ENCODE data around the gene S100A4.
"Not testable (repeated sequence)": the region's sequence is repeated elsewhere in the genome, so short reads cannot be mapped to it uniquely, and the experiment has no call there.

Gene S100A4

GRCh38 chr1:153583976-153584375 lies 38.4 kb upstream of the S100A4 start:
- no peak for DNase-seq (ENCODE audit: low spot score)

GRCh38 chr1:153583514-153583913 lies 37.9 kb upstream of the S100A4 start:
- DNase-seq (ENCODE audit: low spot score); in situ Hi-C loops (cut with MboI; ENCODE audit: low pct_unique_long_range_greater_than_20kb, low sequenced_read_pairs, unreplicated experiment): not testable (repeated sequence)

More at GRCh38 chr1:153583976-153584375, 38.4 kb upstream of the S100A4 start:
- no peak for TF ChIP-seq CTCF (IDR thresholded peaks at IDR 0.05; ENCODE audit: extremely low read depth, insufficient read depth, missing control alignments)
- in situ Hi-C loops (cut with MboI; ENCODE audit: low pct_unique_long_range_greater_than_20kb, low sequenced_read_pairs, unreplicated experiment), result no loop called here

GRCh38 chr1:153582836-153583235 lies 37.2 kb upstream of the S100A4 start:
- in situ Hi-C loops (cut with MboI; ENCODE audit: low pct_unique_long_range_greater_than_20kb, low sequenced_read_pairs, unreplicated experiment); DNase-seq (ENCODE audit: low spot score): not testable (repeated sequence)

- no peak for DNase-seq (ENCODE audit: low spot score)
- no peak for TF ChIP-seq CTCF (IDR thresholded peaks at IDR 0.05; ENCODE audit: extremely low read depth, insufficient read depth, missing control alignments)
- in situ Hi-C loops (cut with MboI; ENCODE audit: low pct_unique_long_range_greater_than_20kb, low sequenced_read_pairs, unreplicated experiment), result no loop called here
These were observed 33.3 kb upstream of the S100A4 start for GRCh38 chr1:153578936-153579335.

GRCh38 chr1:153578490-153578889 lies 32.9 kb upstream of the S100A4 start:
- no peak for TF ChIP-seq CTCF (IDR thresholded peaks at IDR 0.05; ENCODE audit: extremely low read depth, insufficient read depth, missing control alignments)
- DNase-seq (ENCODE audit: low spot score), result no peak
- in situ Hi-C loops (cut with MboI; ENCODE audit: low pct_unique_long_range_greater_than_20kb, low sequenced_read_pairs, unreplicated experiment), result no loop called here

GRCh38 chr1:153577624-153578051 lies 32.0 kb upstream of the S100A4 start:
- no peak for DNase-seq (ENCODE audit: low spot score)
- TF ChIP-seq CTCF (IDR thresholded peaks at IDR 0.05; ENCODE audit: extremely low read depth, insufficient read depth, missing control alignments), result no peak
- in situ Hi-C loops (cut with MboI; ENCODE audit: low pct_unique_long_range_greater_than_20kb, low sequenced_read_pairs, unreplicated experiment), result no loop called here

- in situ Hi-C loops (cut with MboI; ENCODE audit: low pct_unique_long_range_greater_than_20kb, low sequenced_read_pairs, unreplicated experiment), result no loop called here
- TF ChIP-seq CTCF (IDR thresholded peaks at IDR 0.05; ENCODE audit: extremely low read depth, insufficient read depth, missing control alignments), result no peak
- no peak for DNase-seq (ENCODE audit: low spot score)
These were observed 31.5 kb upstream of the S100A4 start for GRCh38 chr1:153577138-153577537.

GRCh38 chr1:153575497-153575896 lies 29.9 kb upstream of the S100A4 start:
- DNase-seq (ENCODE audit: low spot score); in situ Hi-C loops (cut with MboI; ENCODE audit: low pct_unique_long_range_greater_than_20kb, low sequenced_read_pairs, unreplicated experiment): not testable (repeated sequence)

- DNase-seq (ENCODE audit: low spot score); in situ Hi-C loops (cut with MboI; ENCODE audit: low pct_unique_long_range_greater_than_20kb, low sequenced_read_pairs, unreplicated experiment): not testable (repeated sequence)
These were observed 29.5 kb upstream of the S100A4 start for GRCh38 chr1:153575081-153575491.

Data from GM13977 (cell line).